Spleen (tissue), 11 donors: Measurements from ENCODE around the gene MELTF. TPM values are rescaled to one million over a fixed set of nuclear protein-coding genes. Genes with fewer than 3 reads are reported as not detected.

Experiments
- DNase-seq: peaks from one replicate; pipeline ENCODE4 v3.0.0-alpha.2; 2020
- H3K27ac ChIP-seq, 8 donors: fragments of 200-600 bp; sonication (generic) in 7 of 8; 1 replicate in 4 of 8; 2 replicates in 4 of 8; pipeline versions ENCODE4 v1.5.0 to v1.8.0; 2016 to 2021; ENCODE audit warnings: inconsistent platforms in 4 of 8, mild to moderate bottlenecking in 4 of 8, moderate library complexity in 1 of 8
- H3K27me3 ChIP-seq, 7 donors: fragments of 200-600 bp; sonication (generic) in 6 of 7; replicated peaks in 1 of 7; 1 replicate in 4 of 7; 2 replicates in 3 of 7; pipeline versions ENCODE4 v1.5.0 to v1.8.0; 2016 to 2021; ENCODE audit warnings: inconsistent platforms in 3 of 7, mild to moderate bottlenecking in 1 of 7
- H3K36me3 ChIP-seq, 6 donors: fragments of 200-600 bp; sonication (generic) in 5 of 6; 1 replicate in 4 of 6; 2 replicates in 2 of 6; pipeline versions ENCODE4 v1.5.0 to v1.8.0; 2016 to 2021; ENCODE audit warnings: inconsistent platforms in 2 of 6
- H3K4me1 ChIP-seq, 6 donors: fragments of 200-600 bp; sonication (generic) in 5 of 6; 1 replicate in 3 of 6; 2 replicates in 3 of 6; pipeline versions ENCODE4 v1.5.0 to v1.8.0; 2016 to 2021; ENCODE audit warnings: inconsistent platforms in 3 of 6
- H3K4me3 ChIP-seq, 8 donors: fragments of 200-600 bp; sonication (generic) in 7 of 8; 1 replicate in 4 of 8; 2 replicates in 4 of 8; pipeline versions ENCODE4 v1.5.0 to v1.8.0; 2016 to 2021; ENCODE audit warnings: inconsistent platforms in 4 of 8, mild to moderate bottlenecking in 4 of 8, moderate library complexity in 2 of 8
- H3K9me3 ChIP-seq, 8 donors: fragments of 200-600 bp; sonication (generic) in 7 of 8; 1 replicate in 4 of 8; 2 replicates in 4 of 8; pipeline versions ENCODE4 v1.5.0 to v1.8.0; 2016 to 2021; ENCODE audit warnings: inconsistent platforms in 4 of 8
- POLR2A ChIP-seq, 3 donors: fragments of 450-650 bp; IDR thresholded peaks; one replicate each; pipeline ENCODE4 v1.5.1; 2017; ENCODE audit warnings: antibody characterized with exemption in 3 of 3, mild to moderate bottlenecking in 1 of 3
- POLR2AphosphoS5 ChIP-seq, 3 donors: sonication (generic); formaldehyde crosslinking; IDR thresholded peaks; one replicate each; pipeline ENCODE4 v1.5.1; 2017; ENCODE audit warnings: antibody characterized with exemption in 3 of 3
- WGBS, 5 donors: extraction: QIAGEN DNeasy Blood & Tissue Kit in 3 of 5; methylation state at CpG; one replicate each; pipeline versions ENCODE4 v1.1.5 to v1.1.7; 2013 to 2018; 5-methylcytosine and 5-hydroxymethylcytosine counted together
- intact Hi-C: fragments of 100-400 bp; cut with DNase I; formaldehyde crosslinking; loops from one replicate; pipeline ENCODE4 v1.15.0; 2023; ENCODE audit warnings: low total_unique reads
- polyA plus RNA-seq, 3 donors: library from polyadenylated mRNA; stranded (reverse); fragments of 200-250 nt; gene quantifications; one replicate each; pipeline ENCODE4 v1.2.1, GENCODE V29; 2013
- total RNA-seq, 7 donors: library from RNA; depleted of rRNA in 3 of 7; stranded (reverse); fragments of >200 nt in 3 of 7; fragmentation: NEBNext Ultra II Directional in 4 of 7; extraction: Animal tissue kit (Norgen Biotek cat#: 25700) in 4 of 7; gene quantifications; one replicate each; pipeline versions ENCODE4 v1.1.0 to v1.2.1, GENCODE V29; 2016 to 2021
- TF ChIP-seq, protein P1 (sequence below), 11 experiments: fragments of 200-600 bp in 7 of 11; fragments of 450-650 bp in 4 of 11; sonication (generic) in 4 of 11; IDR thresholded peaks in 8 of 11; conservative IDR thresholded peaks in 3 of 11; 1 replicate in 7 of 11; 2 replicates in 4 of 11; pipeline versions ENCODE4 v1.4.0 to v1.8.0; 2016 to 2021; ENCODE audit warnings: antibody characterized with exemption in 11 of 11, inconsistent platforms in 4 of 11, mild to moderate bottlenecking in 1 of 11
- donor health status: healthy with polysubstance abuse.
- donor health status: DM: no; HTN: no; CAD: no; lungs with moderate emphysema.
- donor health status: DM: no; HTN: no; CAD: no.
- donor health status: Bipolar disorder and iron deficiency.
- donor health status: healthy.
- donor health status: DM: no; HTN: no; CAD: no.
- donor health status: DM: yes; HTN: yes; CAD: no.

Gene MELTF
- total and polyA plus RNA-seq, 10 donors: 0.41 to 3.9 (median 1.4) TPM

DNA sequence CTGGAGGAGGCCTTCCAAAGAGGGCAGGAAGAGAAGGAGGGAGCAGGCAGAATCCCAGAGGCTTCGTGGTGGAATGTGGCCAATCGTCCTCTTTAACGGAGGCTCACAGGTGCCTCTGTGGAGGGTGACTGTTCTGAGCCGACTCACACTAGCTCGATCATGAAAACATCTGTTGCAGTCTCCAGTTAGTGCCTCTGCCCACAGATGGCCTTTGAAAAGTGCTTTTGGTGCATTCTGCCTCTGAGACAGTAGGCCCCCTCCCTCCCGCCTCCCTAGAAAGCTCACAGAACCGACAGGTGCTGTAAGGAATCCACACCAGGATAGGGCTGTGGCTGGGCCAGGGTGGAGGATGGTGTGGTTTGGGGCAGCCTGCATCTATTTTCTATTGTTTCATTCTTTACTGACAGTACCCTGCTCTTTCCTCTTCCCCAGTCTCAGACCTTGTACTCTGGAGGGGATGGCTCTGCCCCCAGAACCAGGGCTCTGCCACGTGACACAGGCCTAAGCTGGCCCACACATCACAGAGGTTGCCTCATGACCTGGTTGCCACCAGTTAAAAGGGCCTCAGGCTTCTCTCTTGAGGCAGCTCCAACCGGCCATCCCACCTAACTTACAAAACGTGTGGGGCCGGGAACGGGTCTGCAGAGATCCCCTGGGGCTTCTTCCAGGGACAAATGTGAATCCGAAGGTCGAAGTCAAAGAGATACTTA lies 33.8 kb downstream of the MELTF start:
- WGBS, 5 donors: 80 to 92% (median 86%) methylated on average over 14 of the region's 14 CpGs
- H3K4me1 ChIP-seq: no peaks in the 10 kb centered on the region
- H3K27ac ChIP-seq: no peak overlapping the region
- no peaks in the 10 kb centered on the region for H3K9me3 ChIP-seq
- intact Hi-C loops: no loop called here
- no peak overlapping the region for H3K4me3 ChIP-seq
- no peaks in the 10 kb centered on the region for H3K36me3 ChIP-seq
- peak; percentile 51 for DNase-seq
- no peak for TF ChIP-seq POLR2AphosphoS5 (IDR thresholded peaks at IDR 0.05)
- no peak for TF ChIP-seq POLR2A (IDR thresholded peaks at IDR 0.05)
- TF ChIP-seq, protein P1, sequence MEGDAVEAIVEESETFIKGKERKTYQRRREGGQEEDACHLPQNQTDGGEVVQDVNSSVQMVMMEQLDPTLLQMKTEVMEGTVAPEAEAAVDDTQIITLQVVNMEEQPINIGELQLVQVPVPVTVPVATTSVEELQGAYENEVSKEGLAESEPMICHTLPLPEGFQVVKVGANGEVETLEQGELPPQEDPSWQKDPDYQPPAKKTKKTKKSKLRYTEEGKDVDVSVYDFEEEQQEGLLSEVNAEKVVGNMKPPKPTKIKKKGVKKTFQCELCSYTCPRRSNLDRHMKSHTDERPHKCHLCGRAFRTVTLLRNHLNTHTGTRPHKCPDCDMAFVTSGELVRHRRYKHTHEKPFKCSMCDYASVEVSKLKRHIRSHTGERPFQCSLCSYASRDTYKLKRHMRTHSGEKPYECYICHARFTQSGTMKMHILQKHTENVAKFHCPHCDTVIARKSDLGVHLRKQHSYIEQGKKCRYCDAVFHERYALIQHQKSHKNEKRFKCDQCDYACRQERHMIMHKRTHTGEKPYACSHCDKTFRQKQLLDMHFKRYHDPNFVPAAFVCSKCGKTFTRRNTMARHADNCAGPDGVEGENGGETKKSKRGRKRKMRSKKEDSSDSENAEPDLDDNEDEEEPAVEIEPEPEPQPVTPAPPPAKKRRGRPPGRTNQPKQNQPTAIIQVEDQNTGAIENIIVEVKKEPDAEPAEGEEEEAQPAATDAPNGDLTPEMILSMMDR (IDR thresholded peaks at IDR 0.05 in 8 of 11, conservative IDR thresholded peaks at IDR 0.05 in 3 of 11): no peak
- H3K27me3 ChIP-seq: no peaks in the 10 kb centered on the region

DNA sequence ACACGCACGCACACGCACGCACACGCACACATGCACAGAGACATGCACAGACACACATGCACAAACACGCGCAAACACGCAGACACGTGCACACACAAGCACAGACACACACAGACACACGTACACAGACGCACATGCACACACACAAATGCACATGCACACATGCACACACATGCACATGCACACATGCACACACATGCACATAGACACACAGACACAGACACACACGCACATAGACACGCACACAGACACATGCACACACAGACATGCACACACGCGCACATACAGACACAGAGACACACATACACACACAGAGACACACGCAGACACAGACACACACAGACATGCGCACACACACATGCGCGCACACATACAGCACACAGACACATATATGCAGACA lies 34.6 kb downstream of the MELTF start:
- 94 to 97% (median 95%) methylated on average over 18 to 19 of the region's 19 CpGs for WGBS, 5 donors
- no peaks in the 10 kb centered on the region for H3K36me3 ChIP-seq
- no peak overlapping the region for H3K4me3 ChIP-seq
- H3K9me3 ChIP-seq: no peaks in the 10 kb centered on the region
- DNase-seq: peak; percentile 21
- no peaks in the 10 kb centered on the region for H3K4me1 ChIP-seq
- intact Hi-C loops: no loop called here
- no peak for TF ChIP-seq POLR2AphosphoS5 (IDR thresholded peaks at IDR 0.05)
- TF ChIP-seq POLR2A (IDR thresholded peaks at IDR 0.05): no peak
- TF ChIP-seq, protein P1 (IDR thresholded peaks at IDR 0.05 in 8 of 11, conservative IDR thresholded peaks at IDR 0.05 in 3 of 11): no peak
- no peaks in the 10 kb centered on the region for H3K27me3 ChIP-seq
- H3K27ac ChIP-seq: no peak overlapping the region

DNA sequence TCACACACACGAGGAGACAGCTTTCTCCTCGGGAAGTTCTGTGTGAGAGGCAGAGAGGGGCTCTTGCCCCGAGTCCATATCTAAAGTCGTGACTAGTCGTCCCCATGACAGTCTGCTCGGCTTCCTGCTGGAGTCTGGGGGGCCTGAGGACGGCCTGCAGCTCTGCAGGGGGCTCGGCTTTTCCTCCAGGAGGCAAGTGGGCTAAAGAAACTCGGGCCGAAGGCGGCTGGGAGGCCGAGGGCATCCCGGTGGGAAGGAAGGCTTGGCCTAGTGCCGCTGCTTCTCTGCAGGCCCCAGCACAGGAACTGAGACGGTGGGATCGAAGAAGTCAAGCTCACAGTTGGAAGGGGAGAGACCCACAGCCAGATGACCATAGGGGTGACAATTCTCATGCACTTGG lies 35.6 kb downstream of the MELTF start:
- WGBS, 5 donors: 73 to 87% (median 80%) methylated on average over 16 of the region's 16 CpGs
- Histone ChIP-seq H3K4me1 (no peaks in the 10 kb centered on the region), H3K36me3 (no peaks in the 10 kb centered on the region), H3K4me3 (no peak overlapping the region), H3K9me3 (no peaks in the 10 kb centered on the region), H3K27ac (no peak overlapping the region), H3K27me3 (peaks cover 0 to 4% (median 0%) of the 10 kb centered on the region in 7 donors)
- intact Hi-C loops: no loop called here
- TF ChIP-seq POLR2A (IDR thresholded peaks at IDR 0.05): no peak
- no peak for TF ChIP-seq POLR2AphosphoS5 (IDR thresholded peaks at IDR 0.05)
- TF ChIP-seq, protein P1 (IDR thresholded peaks at IDR 0.05 in 8 of 11, conservative IDR thresholded peaks at IDR 0.05 in 3 of 11): no peak
- peak; percentile 36 for DNase-seq

DNA sequence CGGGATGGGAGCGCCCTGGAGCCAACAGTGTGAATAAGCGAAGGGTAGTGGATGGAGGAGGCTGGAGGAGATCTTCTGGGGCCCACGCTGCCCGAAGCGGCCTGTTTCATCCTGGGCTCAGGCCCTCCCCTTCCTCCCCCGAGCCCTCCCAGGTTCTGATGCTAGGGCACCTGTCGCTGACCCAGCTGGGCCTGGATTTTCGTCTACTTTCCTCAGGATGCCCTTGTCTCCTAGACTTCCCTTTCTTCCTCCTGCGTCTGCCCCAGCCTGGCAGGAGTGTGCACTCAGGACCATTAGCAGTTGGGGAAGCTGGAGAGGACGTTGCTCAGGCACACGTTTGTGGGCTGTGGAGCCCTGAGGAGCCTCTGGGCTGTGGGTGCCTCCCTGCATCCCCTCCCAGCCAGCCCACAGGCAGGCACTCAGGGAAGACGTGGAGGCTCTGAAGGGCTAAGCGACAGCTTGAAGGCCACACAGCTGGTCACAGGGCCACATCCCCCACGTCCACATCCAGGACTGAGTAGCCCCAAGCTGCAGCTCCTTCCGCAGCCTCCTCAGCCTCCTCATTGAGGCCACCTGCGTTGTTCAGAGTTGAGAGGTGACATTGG lies 37.1 kb downstream of the MELTF start:
- no peaks in the 10 kb centered on the region for H3K36me3 ChIP-seq
- intact Hi-C loops: no loop called here
- WGBS, 5 donors: 78 to 91% (median 82%) methylated on average over 12 to 17 of the region's 17 CpGs
- TF ChIP-seq POLR2AphosphoS5 (IDR thresholded peaks at IDR 0.05): no peak
- TF ChIP-seq POLR2A (IDR thresholded peaks at IDR 0.05): no peak
- TF ChIP-seq, protein P1 (IDR thresholded peaks at IDR 0.05 in 8 of 11, conservative IDR thresholded peaks at IDR 0.05 in 3 of 11): no peak
- DNase-seq: peak; percentile 50
- H3K4me1 ChIP-seq: no peaks in the 10 kb centered on the region
- H3K4me3 ChIP-seq: no peak overlapping the region
- H3K27me3 ChIP-seq: peaks cover 0 to 14% (median 0%) of the 10 kb centered on the region in 7 donors
- no peaks in the 10 kb centered on the region for H3K9me3 ChIP-seq
- H3K27ac ChIP-seq: no peak overlapping the region
